GM23338 (cell line): ENCODE results near the gene LMO7.

Experiments used
- CREB1 ChIP-seq: fragments of 250-450 bp; sonication (Bioruptor Pico); IDR thresholded peaks from 2 replicates; pipeline ENCODE4 v1.5.0; 2020; ENCODE audit warnings: low read depth, mild to moderate bottlenecking, moderate library complexity
- CTCF ChIP-seq, 2 experiments: fragments of 200-600 bp in 1 of 2; sonication (generic) in 1 of 2; conservative IDR thresholded peaks; 2 replicates each; pipeline versions ENCODE4 v1.5.1 to v1.6.1; 2016 to 2017; ENCODE audit warnings: antibody characterized with exemption in 2 of 2, low read depth in 2 of 2, mild to moderate bottlenecking in 2 of 2, moderate library complexity in 1 of 2
- EZH2 ChIP-seq: fragments of 200-600 bp; sonication (generic); IDR thresholded peaks from one replicate; pipeline ENCODE4 v1.8.0; 2017; ENCODE audit warnings: antibody characterized with exemption, mild to moderate bottlenecking, low read depth; ENCODE audit not compliant: unreplicated experiment
- POLR2AphosphoS5 ChIP-seq: IDR thresholded peaks from 2 replicates; pipeline ENCODE4 v1.6.1; 2016; ENCODE audit warnings: antibody characterized with exemption, low read depth
- REST ChIP-seq: IDR thresholded peaks from one replicate; pipeline ENCODE4 v1.6.1; 2018; ENCODE audit warnings: antibody characterized with exemption; ENCODE audit not compliant: unreplicated experiment
- ZNF462 ChIP-seq: fragments of 250-450 bp; sonication (Bioruptor Pico); IDR thresholded peaks from 2 replicates; pipeline ENCODE4 v1.5.0; 2020; ENCODE audit warnings: mild to moderate bottlenecking, moderate library complexity

- TF ChIP-seq CTCF (conservative IDR thresholded peaks at IDR 0.05; ENCODE audit: low read depth in 2 of 2) (no peak), EZH2 (no peak), REST (no peak), POLR2AphosphoS5 (no peak), ZNF462 (CRISPR knock-in tag) (no peak), CREB1 (CRISPR knock-in tag) (no peak)
Measured at GRCh38 chr13:75762076-75762937, 126.2 kb downstream of the LMO7 start.
